Lung (tissue), 12 donors: ENCODE measurements around the gene RABGAP1L. TPM values are rescaled to one million over a fixed set of nuclear protein-coding genes. Genes with fewer than 3 reads are reported as not detected.
"Not testable (repeated sequence)": the region's sequence is repeated elsewhere in the genome, so short reads cannot be mapped to it uniquely, and the experiment has no call there.

Source experiments
- ATAC-seq: fragments of 200-7000 bp; cut with Tn5 transposase; one replicate; pipeline ENCODE4 v1.9.1; 2020; ENCODE audit warnings: moderate number of reproducible peaks; ENCODE audit not compliant: insufficient read depth, low FRiP score
- DNase-seq, 3 donors: peaks; one replicate each; pipeline ENCODE4 v3.0.0-alpha.2; 2013 to 2017
- H3K27ac ChIP-seq, 2 donors: one replicate each; pipeline ENCODE4 v1.5.1; 2013; ENCODE audit warnings: mild to moderate bottlenecking in 2 of 2, moderate library complexity in 2 of 2, control low read depth in 1 of 2, inconsistent platforms in 1 of 2, low read depth in 1 of 2, low read length in 1 of 2
- H3K27me3 ChIP-seq, 3 donors: one replicate each; pipeline ENCODE4 v1.5.1; 2013; ENCODE audit warnings: low read length in 2 of 3; ENCODE audit not compliant: control insufficient read depth in 3 of 3, insufficient read depth in 3 of 3
- H3K36me3 ChIP-seq, 4 donors: one replicate each; pipeline ENCODE4 v1.5.1; 2013; ENCODE audit warnings: low read length in 4 of 4, mild to moderate bottlenecking in 1 of 4, moderate library complexity in 1 of 4; ENCODE audit not compliant: control insufficient read depth in 4 of 4, insufficient read depth in 4 of 4
- H3K4me1 ChIP-seq, 5 donors: one replicate each; pipeline ENCODE4 v1.5.1; 2013; ENCODE audit warnings: low read length in 5 of 5, mild to moderate bottlenecking in 2 of 5, moderate library complexity in 1 of 5; ENCODE audit not compliant: control insufficient read depth in 5 of 5, insufficient read depth in 5 of 5
- H3K4me3 ChIP-seq: one replicate; pipeline ENCODE4 v1.5.1; 2013; ENCODE audit warnings: mild to moderate bottlenecking, control low read depth, moderate library complexity
- H3K9ac ChIP-seq, 2 donors: one replicate each; pipeline ENCODE4 v1.5.1; 2013; ENCODE audit warnings: low read length in 2 of 2, control low read depth in 1 of 2; ENCODE audit not compliant: insufficient read depth in 1 of 2
- H3K9me3 ChIP-seq, 4 donors: one replicate each; pipeline ENCODE4 v1.5.1; 2013; ENCODE audit warnings: low read length in 3 of 4, mild to moderate bottlenecking in 1 of 4, moderate library complexity in 1 of 4; ENCODE audit not compliant: control insufficient read depth in 4 of 4, insufficient read depth in 3 of 4
- WGBS, 2 donors: extraction: QIAGEN DNeasy Blood & Tissue Kit; methylation state at CpG; one replicate each; pipeline ENCODE4 v1.1.7; 2013; 5-methylcytosine and 5-hydroxymethylcytosine counted together
- polyA plus RNA-seq, 2 donors: library from polyadenylated mRNA; stranded (reverse); fragments of 200-250 nt; gene quantifications; one replicate each; pipeline ENCODE4 v1.2.1, GENCODE V29; 2013
- total RNA-seq, 2 donors: library from RNA; depleted of rRNA in 1 of 2; stranded (reverse); fragments of >200 nt in 1 of 2; gene quantifications; one replicate each; pipeline ENCODE4 v1.2.1, GENCODE V29; 2014 to 2021
- TF ChIP-seq, protein P1 (sequence below): IDR thresholded peaks from 2 replicates; pipeline ENCODE4 v1.5.1; 2012; ENCODE audit warnings: mild to moderate bottlenecking; ENCODE audit errors: control extremely low read depth, extremely low read depth
- donor health status: control.
- donor health status: control.
- donor health status: Bipolar disorder and iron deficiency.
- donor health status: healthy.
- donor health status: DM: yes; HTN: yes; CAD: no.

Gene RABGAP1L
- total and polyA plus RNA-seq, 4 donors = 16.0 to 123 (median 44.5) TPM

DNA sequence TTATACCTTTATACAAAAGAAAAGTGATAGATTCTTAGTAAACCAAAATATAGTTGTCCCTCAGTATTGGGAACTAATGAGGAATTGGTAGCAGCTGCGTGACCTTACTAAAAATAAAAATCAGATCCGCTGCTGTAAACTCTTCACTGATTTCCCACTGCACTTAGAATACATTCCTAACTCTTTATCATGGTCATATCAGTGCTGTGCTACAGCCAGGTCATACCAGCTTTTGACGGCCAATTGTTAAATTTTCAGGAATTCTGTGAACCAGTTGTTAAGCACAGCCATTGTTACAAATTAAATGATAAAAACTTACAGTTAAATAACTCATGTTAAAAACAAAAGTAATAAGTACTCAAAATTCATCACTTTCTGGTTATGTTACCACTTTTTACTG lies 533.8 kb downstream of the RABGAP1L start:
- H3K27me3 ChIP-seq = no peaks in the 10 kb centered on the region
- H3K9ac ChIP-seq = no peak overlapping the region
- H3K9me3 ChIP-seq = peaks cover 0 to 3% (median 0%) of the 10 kb centered on the region in 4 donors
- WGBS, 2 donors = 70 to 90% methylated on average over 3 of the region's 3 CpGs
- no peak overlapping the region for H3K27ac ChIP-seq
- H3K36me3 ChIP-seq = peaks cover 0 to 3% (median 0%) of the 10 kb centered on the region in 4 donors
- DNase-seq (no peak), ATAC-seq (no peak)
- H3K4me3 ChIP-seq = no peak overlapping the region
- TF ChIP-seq, protein P1, sequence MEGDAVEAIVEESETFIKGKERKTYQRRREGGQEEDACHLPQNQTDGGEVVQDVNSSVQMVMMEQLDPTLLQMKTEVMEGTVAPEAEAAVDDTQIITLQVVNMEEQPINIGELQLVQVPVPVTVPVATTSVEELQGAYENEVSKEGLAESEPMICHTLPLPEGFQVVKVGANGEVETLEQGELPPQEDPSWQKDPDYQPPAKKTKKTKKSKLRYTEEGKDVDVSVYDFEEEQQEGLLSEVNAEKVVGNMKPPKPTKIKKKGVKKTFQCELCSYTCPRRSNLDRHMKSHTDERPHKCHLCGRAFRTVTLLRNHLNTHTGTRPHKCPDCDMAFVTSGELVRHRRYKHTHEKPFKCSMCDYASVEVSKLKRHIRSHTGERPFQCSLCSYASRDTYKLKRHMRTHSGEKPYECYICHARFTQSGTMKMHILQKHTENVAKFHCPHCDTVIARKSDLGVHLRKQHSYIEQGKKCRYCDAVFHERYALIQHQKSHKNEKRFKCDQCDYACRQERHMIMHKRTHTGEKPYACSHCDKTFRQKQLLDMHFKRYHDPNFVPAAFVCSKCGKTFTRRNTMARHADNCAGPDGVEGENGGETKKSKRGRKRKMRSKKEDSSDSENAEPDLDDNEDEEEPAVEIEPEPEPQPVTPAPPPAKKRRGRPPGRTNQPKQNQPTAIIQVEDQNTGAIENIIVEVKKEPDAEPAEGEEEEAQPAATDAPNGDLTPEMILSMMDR = no peak
- H3K4me1 ChIP-seq = no peaks in the 10 kb centered on the region

DNA sequence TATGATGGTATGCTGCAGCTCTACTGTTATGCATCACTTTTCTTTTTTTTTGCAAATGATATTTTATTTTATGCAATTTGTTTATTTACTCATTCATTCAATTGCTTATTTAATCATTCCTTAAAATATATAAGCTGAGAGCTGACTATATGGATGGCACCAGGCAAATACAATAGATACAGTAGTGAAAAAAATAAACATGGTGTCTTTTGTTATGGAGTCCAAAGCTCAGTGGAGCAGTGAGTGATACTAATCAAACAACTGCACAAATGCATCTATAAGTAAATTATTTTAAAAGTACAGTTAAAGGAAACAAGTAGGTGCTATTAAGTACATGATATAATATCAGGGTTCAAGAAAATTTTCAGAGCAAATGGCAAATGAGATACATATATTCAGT lies 534.2 kb downstream of the RABGAP1L start:
- ATAC-seq, H3K9ac ChIP-seq, DNase-seq, H3K36me3 ChIP-seq, H3K4me3 ChIP-seq, H3K27me3 ChIP-seq, H3K4me1 ChIP-seq, H3K27ac ChIP-seq, H3K9me3 ChIP-seq: not testable (repeated sequence)

DNA sequence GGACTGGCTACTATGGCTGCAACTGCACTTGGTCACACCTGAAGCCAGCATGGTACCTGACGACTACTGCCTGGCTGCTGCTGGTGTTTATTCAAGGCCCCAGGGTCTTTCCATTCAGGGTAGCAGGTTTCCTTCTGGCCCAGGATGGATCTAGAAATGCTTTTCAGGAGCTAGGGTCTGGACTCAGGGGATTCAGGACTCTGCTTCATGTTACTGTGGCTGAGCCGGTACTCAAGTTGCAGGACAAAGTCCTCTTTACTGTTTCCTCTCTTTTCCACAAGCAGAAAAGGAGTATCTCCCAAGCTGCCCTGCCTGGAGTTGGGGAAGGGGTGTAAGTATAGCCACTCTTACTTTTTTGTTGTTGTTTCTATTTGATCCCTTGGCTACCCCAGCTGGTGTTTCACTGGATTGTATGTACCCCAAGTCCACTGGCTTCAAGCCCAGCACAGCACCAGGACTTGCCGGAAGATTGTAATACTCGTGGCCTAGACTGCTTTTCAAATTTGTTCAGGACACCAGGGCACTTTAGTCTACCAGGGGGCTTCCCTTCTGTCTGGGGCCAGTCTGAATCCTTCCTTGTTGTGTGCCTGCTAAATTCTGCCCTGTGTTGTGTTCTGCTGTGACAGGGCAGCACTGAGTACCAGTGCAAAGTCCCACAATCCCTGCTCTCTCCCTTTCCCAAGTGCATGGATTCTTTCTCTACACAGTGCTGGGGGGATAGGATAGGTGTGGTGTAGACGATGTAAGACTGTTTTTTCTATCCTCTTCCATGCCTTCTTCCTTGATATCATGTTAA lies 536.9 kb downstream of the RABGAP1L start:
- H3K27ac ChIP-seq = no peak overlapping the region
- peaks cover 0 to 3% (median 0%) of the 10 kb centered on the region in 4 donors for H3K36me3 ChIP-seq
- H3K9me3 ChIP-seq = peaks cover 0 to 3% (median 0%) of the 10 kb centered on the region in 4 donors
- H3K4me1 ChIP-seq = no peaks in the 10 kb centered on the region
- no peak overlapping the region for H3K4me3 ChIP-seq
- DNase-seq (no peak), ATAC-seq (no peak)
- H3K9ac ChIP-seq = no peak overlapping the region
- no peaks in the 10 kb centered on the region for H3K27me3 ChIP-seq
- 92 to 96% methylated on average over 5 of the region's 5 CpGs for WGBS, 2 donors
- TF ChIP-seq, protein P1 = no peak

DNA sequence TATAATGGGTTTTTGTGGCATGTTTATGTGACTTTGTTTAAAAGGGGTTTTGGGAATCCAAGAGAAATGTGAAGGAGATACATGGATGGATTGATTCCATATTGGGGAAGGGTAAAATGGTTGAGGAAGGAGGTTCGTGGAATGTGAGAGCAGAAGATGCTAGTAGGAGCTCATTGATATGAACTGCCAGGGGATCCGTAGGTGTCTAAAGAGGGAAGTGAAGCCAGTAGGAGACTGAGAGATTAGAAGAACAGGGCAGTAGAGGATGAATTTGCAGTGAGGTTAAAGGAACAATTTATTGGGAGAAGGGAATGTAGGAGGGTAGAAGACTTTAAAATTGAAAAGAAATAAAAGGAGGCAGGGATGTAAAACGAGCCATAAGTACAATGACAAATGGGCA lies 541.0 kb downstream of the RABGAP1L start:
- Histone ChIP-seq H3K36me3 (peaks cover 0 to 3% (median 0%) of the 10 kb centered on the region in 4 donors), H3K9me3 (peaks cover 0 to 3% (median 0%) of the 10 kb centered on the region in 4 donors), H3K4me3 (no peak overlapping the region), H3K9ac (no peak overlapping the region), H3K4me1 (peaks cover 0 to 3% (median 0%) of the 10 kb centered on the region in 5 donors), H3K27me3 (no peaks in the 10 kb centered on the region), H3K27ac (no peak overlapping the region)
- WGBS, 2 donors = 93% methylated on average over 3 of the region's 3 CpGs
- ATAC-seq = no peak
- TF ChIP-seq, protein P1 = no peak
- no peak for DNase-seq
